HT1080 (cell line): ENCODE data around the gene SSH3. TPM values are rescaled to one million over a fixed set of nuclear protein-coding genes. Genes with fewer than 3 reads are reported as not detected.
"Not testable (repeated sequence)": the region's sequence is repeated elsewhere in the genome, so short reads cannot be mapped to it uniquely, and the experiment has no call there.

ENCODE experiments used
- DNase-seq: peaks from one replicate; pipeline ENCODE4 v3.0.0-alpha.2; 2015; ENCODE audit warnings: low read depth
- polyA plus RNA-seq, 2 experiments: library from polyadenylated mRNA; depleted of rRNA; stranded (reverse); fragments of >200 nt; gene quantifications; 2 replicates each; pipeline ENCODE4 v1.2.3, GENCODE V29; 2015
- total RNA-seq: library from RNA; depleted of rRNA; stranded (reverse); fragments of >200 nt; shearing (Covaris generic); gene quantifications from 2 replicates; pipeline ENCODE4 v1.2.3, GENCODE V29; 2014; rRNA removed

The SSH3 gene, protein sequence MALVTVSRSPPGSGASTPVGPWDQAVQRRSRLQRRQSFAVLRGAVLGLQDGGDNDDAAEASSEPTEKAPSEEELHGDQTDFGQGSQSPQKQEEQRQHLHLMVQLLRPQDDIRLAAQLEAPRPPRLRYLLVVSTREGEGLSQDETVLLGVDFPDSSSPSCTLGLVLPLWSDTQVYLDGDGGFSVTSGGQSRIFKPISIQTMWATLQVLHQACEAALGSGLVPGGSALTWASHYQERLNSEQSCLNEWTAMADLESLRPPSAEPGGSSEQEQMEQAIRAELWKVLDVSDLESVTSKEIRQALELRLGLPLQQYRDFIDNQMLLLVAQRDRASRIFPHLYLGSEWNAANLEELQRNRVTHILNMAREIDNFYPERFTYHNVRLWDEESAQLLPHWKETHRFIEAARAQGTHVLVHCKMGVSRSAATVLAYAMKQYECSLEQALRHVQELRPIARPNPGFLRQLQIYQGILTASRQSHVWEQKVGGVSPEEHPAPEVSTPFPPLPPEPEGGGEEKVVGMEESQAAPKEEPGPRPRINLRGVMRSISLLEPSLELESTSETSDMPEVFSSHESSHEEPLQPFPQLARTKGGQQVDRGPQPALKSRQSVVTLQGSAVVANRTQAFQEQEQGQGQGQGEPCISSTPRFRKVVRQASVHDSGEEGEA
- total RNA-seq: 2.2 and 2.9 TPM in 2 replicates
- 10.4 and 11.7 TPM in 2 replicates for polyA plus RNA-seq (2015; cell fraction: cytosol; rRNA removed)
- 40.8 and 46.7 TPM in 2 replicates for polyA plus RNA-seq (2015; cell fraction: nucleus; rRNA removed)

DNA sequence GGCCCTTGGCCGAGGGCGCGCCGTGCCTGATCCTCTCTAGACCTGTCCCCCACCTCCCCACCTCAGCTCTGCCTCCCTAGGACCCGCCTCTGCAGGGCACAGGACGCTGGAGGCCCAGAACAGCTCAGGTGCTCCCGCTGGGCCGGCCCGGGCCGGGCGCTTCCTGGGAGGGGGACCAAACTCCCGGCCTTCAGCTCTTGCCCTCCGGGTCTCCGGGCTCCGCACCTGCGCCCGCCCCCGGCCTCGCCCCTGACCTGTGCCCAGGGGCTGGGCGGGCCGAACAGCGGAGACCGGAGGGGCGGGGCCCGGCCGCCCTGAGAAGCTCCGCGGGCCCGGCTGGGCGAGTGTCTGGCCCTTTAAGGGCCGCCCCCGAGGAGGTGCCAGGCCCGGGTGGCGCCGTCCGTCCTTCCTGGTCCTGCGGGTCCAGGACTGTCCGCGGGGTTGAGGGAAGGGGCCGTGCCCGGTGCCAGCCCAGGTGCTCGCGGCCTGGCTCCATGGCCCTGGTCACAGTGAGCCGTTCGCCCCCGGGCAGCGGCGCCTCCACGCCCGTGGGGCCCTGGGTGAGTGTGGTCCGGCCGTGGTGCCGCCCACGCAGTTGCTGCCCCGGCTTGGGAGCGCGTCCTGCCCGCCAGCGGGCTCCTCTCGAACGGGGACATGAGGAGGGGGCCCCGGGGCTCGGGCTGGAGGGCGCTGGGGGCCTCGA lies at the start of gene SSH3:
TSS of gene SSH3 (plus strand) at position 399 of the 703 bp plus-strand sequence. CDS start at position 495, 96 bp downstream.
- peak; percentile 55 for DNase-seq

DNA sequence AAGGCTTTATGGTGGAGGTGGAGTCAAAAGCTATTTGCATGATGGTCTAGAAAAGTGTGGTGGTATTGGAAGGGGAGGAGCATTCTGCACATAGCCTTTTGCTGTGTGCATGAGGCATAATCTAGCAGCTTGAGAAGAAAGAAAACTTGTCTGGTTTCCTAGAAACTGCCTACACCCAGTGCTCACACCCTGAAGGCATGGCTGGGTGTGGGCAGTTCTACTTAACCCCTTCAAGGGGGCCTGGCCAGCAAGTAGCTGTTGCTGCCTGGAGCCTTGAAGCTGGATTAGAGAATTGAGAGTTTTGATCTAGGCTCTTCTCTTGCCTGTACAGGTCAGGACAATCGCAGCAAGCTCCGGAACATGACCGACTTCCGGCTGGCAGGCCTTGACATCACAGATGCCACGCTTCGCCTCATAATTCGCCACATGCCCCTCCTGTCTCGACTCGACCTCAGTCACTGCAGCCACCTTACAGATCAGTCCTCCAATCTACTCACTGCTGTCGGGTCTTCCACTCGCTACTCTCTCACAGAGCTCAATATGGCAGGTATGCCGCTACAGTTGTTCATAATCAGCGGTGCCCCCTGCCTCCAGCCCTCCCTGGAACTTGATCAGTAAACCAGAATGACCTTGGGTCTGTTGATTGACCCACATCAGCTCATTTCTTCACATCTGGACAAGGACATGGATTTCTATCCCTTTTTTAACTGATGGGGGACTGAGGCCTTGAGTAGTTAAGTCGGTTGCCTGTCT lies 49.3 kb upstream of the SSH3 start:
- DNase-seq: no peak

DNA sequence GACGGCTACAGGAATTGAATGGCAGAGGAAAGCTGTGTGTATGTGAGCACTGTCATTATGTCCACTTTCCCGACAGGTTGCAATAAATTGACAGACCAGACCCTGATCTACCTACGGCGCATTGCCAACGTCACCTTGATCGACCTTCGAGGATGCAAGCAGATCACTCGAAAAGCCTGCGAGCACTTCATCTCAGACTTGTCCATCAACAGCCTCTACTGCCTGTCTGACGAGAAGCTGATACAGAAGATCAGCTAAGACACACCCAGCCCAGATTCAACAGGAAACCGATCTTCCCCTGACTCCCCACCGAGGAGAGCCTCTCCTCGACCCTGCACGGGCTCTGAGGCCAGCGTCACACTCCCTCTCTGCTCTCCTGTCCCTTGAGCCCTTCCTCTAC lies 48.5 kb upstream of the SSH3 start:
- no peak for DNase-seq

DNA sequence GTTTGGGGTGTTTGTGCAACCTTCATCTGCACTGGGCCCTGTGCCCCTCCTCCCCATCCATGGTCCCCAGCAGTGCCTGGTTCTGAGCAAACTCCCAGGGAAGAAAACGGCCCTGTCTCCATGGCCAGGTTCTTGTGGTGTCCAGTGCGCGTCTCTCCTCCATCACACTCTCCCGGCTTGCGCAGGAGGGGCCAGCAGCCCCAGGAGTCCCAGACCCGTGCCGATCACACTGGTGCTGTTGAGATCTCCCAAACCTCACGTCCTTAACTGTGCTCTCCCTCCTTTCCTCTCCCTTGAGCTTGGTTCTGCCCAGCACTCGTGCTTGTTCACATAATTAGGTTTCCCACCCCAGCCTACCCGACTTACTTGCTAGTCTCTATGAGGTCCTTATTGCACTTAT lies 48.0 kb upstream of the SSH3 start:
- DNase-seq: no peak

DNA sequence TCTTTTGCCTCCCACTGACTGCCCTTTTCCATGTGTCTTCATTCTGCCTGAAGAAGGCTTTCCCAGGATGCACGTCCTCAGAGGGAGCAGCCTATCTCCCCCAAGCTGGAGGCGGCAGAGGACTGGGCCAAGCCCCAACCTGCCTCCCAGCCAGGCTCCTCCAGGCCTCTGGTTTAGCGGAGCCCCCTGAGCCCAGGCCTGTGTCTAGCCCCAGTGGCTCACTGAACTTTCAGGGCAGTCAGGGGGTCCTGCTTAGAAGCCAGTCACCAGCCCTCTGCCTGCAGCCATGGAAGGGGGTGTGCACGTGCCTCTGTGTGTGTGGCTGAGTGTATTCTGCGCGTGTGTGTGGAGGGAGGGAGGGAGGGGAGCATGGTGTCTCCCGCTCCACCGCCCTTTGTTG lies 47.5 kb upstream of the SSH3 start:
- no peak for DNase-seq

DNA sequence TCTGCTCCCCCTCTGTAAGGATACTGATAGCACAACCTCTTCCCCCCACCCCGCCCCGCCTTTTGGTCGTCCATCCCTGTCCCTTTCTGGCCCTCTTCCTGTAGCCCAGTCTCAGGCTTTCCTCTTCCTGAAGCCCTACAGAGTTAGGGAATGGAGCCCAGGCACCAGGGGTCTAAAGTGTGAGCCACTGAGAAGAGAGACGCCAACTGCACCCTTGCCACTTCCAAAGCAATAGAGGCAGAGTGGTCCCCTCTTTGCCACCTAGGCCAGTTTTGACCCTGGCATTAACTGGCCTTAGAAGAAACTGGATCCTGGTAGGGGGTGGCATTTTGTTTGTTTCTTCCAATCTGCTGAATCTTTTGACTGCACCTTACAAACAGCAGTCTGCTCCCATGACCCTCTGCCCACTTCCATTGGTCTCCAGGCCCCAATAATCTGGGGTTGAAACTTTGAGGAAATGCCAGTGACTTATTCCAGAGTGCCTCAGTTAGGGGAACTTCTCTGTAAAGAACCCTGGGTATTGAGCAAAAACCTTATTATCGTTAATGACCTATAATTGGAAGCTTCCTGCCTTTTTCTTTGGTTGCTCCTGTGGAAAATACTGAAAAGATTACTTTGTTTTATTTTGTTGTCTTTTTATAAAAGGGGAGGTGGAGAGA lies 46.7 kb upstream of the SSH3 start:
- DNase-seq: no peak

DNA sequence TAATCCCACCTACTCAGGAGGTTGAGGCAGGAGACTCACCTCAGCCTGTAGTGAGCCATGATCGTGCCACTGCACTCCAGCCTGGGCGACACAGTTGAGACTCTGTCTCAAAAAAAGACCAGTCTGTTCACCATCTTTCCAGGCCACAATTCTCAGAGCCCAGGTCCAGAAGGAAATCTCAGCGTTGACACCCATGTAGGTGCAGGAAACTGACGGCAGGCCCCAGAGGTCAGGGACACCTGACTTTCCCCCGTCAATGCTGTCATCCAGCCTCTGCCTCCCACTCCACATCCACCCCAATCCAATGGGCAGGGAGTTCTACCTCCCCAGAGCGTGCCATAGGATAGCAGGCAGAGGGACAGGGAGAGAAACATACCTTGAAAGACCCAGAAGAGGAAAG lies 42.9 kb upstream of the SSH3 start:
- DNase-seq: no peak

DNA sequence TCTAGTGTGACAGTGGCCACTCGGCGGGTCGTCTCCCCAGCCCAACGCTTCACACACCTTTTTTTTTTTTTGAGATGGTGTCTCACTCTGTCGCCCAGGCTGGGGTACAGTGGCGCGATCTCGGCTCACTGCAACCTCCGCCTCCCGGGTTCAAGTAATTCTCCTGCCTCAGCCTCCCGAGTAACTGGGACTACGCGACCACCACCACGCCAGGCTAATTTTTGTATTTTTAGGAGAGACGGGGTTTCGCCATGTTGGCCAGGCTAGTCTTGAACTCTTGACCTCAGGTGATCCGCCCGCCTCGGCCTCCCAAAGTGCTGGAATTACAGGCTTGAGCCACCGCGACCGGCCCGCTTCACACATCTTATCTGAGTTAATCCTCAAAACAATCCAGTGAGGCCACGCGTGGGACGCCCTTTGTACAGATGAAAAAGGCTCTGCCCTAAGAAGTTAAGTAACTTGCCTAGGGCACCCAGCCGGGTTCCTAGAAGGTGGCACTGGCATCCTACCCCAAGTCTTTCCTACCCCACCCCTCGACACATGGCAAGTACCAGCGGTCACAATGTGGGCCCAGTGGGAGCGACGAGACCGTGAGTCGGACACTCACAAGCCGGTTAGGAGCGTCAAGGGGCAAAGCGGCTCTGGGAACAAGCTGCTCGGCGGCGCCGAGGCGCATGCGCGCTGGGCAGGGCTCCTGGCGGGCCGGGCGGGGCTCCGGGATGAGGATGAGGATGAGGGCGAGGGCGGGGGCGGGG lies 42.3 kb upstream of the SSH3 start:
- not testable (repeated sequence) for DNase-seq

DNA sequence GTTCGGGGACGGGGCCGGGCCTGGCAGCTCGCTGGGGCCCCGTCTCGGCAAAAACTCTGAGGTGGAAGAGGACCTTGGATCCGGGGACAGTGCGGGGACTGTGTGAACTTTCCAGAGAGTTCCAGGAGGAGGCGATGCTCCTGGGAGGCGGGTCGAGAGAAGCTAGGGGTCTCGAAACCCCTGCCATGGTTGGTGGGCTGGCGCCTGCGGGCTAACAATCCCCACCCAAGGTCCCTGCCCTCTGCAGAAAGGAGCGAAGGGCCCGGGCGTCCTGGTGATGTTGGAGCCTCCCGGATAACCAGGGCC lies 41.7 kb upstream of the SSH3 start:
- DNase-seq: no peak

DNA sequence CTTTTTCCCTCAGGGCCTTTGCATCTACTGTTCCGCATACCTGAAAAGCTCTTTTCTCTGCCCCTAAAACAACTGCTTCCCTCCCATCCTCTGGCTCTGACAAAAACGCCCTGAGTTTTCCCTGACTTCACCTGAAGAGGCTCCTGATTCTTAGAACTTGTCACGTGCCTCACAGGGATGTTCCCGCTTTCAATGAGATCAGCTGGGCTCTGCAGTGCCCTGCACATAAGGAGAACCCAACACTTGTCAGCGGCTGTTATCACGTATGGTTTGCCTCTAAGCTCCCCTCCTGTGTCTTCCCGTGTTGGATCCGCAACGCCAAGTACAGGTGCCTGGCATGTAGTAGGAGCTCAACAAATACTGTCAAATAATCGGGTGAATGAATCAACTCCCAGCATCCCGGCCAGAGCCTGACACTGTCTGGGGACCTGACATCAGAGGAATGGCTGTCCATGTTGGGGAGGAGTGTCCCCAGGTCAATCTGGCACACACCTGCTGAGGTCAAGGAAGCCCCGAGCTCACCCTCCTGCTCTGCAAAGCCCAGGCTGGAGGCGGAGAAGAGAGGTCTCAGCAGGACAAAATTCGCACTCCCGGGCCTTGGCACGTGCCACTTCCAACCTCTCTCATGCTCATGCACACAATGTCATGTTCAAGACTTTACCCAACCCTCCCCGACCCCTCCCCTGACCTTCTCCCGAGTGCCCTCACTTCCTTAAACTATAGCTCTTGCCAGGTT lies 41.2 kb upstream of the SSH3 start:
- DNase-seq: no peak

DNA sequence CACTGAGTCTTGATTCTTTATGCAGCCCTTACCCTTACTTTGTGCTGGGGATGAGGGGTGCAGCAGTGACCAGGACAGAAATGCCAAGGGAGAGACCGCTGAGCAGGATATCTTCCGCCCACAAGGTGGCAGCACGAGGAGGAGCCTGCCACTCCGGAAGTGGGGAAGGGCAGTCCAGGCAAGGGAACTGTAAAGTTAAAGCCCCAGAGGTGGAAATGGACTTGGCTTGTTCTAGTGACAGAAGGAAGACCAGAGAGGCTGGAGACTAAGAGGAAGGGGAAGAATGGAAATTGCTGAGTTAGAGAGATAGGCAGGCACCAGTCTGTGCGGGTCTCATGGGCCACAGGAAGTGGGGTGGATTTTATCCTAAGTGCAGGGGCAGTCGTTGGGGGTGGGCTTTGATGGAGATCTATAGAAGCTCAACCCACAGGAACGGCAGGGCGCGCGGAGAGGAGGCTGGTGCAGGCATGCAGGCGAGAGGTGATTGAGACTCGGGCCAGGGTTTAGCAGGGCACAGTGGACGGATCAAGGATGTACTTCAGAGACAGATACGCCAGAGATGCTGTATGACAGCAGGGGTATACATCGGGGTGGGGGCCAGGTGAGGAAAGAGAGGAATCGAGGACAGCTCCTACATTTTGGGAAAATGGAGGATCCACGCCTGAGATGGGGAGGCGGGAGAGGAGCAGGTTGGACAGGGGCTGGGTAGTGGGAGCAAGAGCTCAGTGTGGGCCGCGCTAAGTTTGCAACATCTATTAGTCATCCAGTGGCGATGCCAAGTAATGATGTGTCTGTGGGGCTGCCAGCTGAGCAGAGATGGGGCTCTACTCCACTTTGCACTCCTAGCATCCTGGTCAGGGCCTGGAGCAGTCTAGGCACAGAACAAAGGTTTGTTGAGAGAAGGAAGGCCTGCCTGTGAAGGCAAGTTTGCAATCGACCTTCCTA lies 40.3 kb upstream of the SSH3 start:
- DNase-seq: peak; percentile 87

DNA sequence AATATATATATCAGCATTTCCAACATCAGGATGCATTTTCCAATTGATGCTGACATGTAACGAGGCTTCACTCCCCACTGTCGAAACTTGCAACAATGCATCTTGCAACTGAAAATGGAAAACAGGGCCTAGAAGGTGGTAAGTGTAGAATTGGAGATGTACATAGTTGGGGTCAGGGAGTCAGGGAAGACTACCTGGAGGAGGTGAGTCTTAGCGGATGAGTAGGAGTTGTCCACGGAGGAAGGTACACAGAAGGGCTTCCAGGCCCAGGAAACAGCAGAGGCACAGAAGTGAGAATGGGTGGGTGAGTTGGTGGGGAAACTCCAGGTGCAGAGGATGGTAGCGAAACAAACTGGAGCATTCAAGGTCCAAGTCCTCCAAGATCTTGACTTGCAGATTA lies 39.1 kb upstream of the SSH3 start:
- DNase-seq: no peak

DNA sequence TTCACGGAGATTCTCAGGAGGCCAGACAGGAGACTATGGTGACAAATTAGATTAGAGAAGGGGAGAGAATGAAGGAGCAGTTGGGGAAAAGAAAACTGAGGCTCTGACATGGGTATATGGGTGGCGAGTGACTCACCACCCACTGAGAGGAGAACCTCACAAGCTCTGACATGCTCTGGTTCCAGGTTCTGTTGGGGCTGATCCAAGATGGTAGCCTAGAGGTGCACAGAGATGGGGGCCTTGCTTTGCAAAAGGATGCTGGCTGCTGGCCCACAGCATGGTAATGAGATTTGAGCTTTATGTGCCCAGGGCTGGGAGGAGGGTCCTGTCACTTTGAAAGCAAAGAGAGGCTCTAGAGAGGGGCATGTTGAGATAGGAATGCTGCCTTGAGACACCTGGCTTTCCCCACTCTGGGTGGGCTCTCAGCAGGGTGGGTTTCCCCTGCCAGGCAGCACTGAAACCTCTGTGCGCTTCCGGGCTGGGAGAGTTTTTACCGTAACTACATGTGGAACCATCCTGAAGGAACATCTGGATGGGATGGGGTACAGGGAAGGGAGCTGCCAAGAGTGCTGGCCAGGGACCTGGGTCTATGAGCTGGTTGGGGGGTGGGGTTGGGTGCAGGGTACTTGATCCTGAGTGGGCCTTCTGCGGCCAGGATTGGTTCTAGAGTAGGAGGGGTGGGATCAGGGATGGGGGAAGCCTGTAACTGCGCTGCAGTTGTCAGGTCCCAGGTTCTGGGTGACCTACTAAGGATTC lies 38.3 kb upstream of the SSH3 start:
- no peak for DNase-seq

DNA sequence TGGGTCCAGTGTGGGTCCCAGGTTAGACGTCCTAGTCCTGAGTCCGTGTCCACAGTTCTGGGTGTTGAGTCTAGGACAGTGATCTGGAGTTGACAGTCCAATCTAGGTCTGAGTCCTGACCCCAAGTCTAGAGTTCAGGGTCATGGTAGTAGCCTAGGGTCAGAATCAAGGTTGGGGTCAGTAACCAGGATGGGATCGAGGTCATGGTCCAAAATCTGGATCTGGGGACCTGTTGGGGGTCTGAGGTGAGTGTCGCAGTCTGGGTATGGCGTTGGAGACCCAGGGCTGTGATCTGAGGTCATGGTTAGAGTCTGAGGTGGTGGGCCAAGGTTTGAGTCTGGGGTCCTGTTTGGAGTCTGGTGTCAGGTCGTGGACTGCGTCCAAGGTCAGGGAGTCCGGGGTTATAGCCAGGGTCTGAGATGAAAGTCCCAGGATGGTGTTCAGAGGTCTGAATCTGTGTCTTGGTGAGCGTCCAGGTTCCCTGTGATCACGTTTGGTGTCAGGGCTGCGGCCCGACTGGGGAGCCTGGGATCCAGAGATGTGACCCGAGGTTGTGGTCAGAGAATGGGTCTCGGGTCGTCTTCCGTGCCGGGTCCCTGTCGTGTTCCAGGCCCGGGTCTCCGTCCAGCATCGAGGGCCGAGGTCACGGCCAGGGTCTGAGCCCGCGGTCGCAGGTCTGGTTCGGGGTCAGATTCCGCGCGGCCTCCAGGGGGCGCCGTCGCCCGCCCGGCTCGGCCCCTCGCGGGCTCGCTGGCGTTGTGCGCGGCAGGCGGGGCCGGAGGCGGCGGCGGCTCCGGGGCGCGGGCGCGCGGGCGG lies 37.5 kb upstream of the SSH3 start:
- no peak for DNase-seq

DNA sequence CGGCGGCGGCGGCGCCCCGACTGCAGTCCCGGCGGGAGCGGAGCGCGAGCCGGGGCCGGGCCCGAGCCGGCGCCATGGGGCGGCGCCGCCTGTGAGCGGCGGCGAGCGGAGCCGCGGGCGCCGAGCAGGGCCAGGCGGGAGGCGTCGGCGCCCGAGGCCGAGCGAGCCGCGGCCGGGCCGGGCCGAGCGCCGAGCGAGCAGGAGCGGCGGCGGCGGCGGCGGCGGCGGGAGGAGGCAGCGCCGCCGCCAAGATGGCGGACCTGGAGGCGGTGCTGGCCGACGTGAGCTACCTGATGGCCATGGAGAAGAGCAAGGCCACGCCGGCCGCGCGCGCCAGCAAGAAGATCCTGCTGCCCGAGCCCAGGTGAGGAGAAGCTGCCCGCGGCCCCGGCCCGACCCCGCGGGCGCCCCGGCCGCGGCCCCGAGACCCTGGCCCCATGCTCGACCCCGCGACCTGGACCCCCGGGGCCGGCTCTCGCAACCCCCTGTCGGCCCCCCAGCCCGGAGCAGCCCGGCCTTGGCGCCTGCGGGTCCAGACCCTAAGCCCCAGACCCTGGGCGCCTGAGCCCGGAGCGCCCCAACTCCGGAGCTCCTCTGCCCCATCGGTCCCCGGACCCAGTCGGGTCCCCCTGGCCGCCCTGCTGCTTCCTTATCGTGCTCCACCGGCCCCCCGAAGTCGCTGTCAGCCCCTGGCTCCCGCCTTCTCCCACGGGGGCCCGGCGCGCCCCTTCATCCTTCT lies 36.7 kb upstream of the SSH3 start, which contains the start of gene GRK2:
TSS of gene GRK2 (plus strand) at position 25 of the 739 bp plus-strand sequence. CDS start at position 252, 227 bp downstream.
- DNase-seq: no peak
